22Rv1 (cell line): Measurements from ENCODE around the gene RALBP1.

Experiments
- CTCF ChIP-seq: fragments of 450-650 bp; IDR thresholded peaks from 2 replicates; pipeline ENCODE4 v1.5.1; 2017; ENCODE audit warnings: mild to moderate bottlenecking
- ZFX ChIP-seq: fragments of 450-650 bp; IDR thresholded peaks from 2 replicates; pipeline ENCODE4 v1.6.1; 2017; ENCODE audit warnings: antibody characterized with exemption, borderline replicate concordance

- no peak for TF ChIP-seq CTCF
- no peak for TF ChIP-seq ZFX
These were observed 60.2 kb downstream of the RALBP1 start for GRCh38 chr18:9535430-9535991.
